Activated CD4-positive, alpha-beta T cell treated with anti-CD3 and anti-CD28 coated beads, Interleukin-2, amount 10 ng/mL, durations not matched to agents 7 days and 5 days (primary cell): ENCODE measurements around the gene CERCAM. TPM values are rescaled to one million over a fixed set of nuclear protein-coding genes. Genes with fewer than 3 reads are reported as not detected.
A peak's percentile ranks its signal among the peaks of the same experiment; 100 is the strongest.

ENCODE experiments used
- CTCF ChIA-PET: fragments of 350-600 bp; sonication (Branson Sonifier 250); formaldehyde crosslinking; loops from one replicate; lab custom pipeline; 2021; ENCODE audit warnings: antibody characterized with exemption; lab: Charles Lee
- POLR2A ChIA-PET: fragments of 350-600 bp; sonication (Branson Sonifier 250); formaldehyde crosslinking; loops from one replicate; lab custom pipeline; 2021; ENCODE audit warnings: antibody characterized with exemption; lab: Charles Lee
- DNase-seq: peaks from one replicate; pipeline ENCODE4 v3.0.0-alpha.2; 2020
- H3K27ac Mint-ChIP-seq: one replicate; pipeline ENCODE4 v1.8.0; 2021; ENCODE audit warnings: mild to moderate bottlenecking, moderate library complexity, mixed read lengths
- H3K27me3 Mint-ChIP-seq: one replicate; pipeline ENCODE4 v1.8.0; 2021; ENCODE audit warnings: mixed read lengths
- H3K36me3 Mint-ChIP-seq: one replicate; pipeline ENCODE4 v1.8.0; 2021; ENCODE audit warnings: low read depth, mixed read lengths
- H3K4me1 Mint-ChIP-seq: one replicate; pipeline ENCODE4 v1.8.0; 2021; ENCODE audit warnings: mixed read lengths
- H3K4me3 Mint-ChIP-seq: one replicate; pipeline ENCODE4 v1.8.0; 2021; ENCODE audit warnings: mild to moderate bottlenecking, moderate library complexity, mixed read lengths
- H3K9me3 Mint-ChIP-seq: one replicate; pipeline ENCODE4 v1.8.0; 2021; ENCODE audit warnings: mixed read lengths
- total RNA-seq, 2 experiments: library from RNA; stranded (reverse); gene quantifications; one replicate each; pipeline ENCODE4 v1.2.3, GENCODE V29; 2021

CERCAM gene
- total RNA-seq, 2 experiments from 2014 or later = 0.17 to 0.37 TPM

GRCh38 chr9:128454991-128455390, 34.3 kb downstream of the CERCAM start:
- Mint-ChIP-seq H3K9me3 (no peaks in the 10 kb centered on the region), H3K27ac (peak overlapping the region; percentile 82), H3K36me3 (peaks cover 11% of the 10 kb centered on the region), H3K4me3 (peak overlapping the region; percentile 40), H3K4me1 (peaks cover 32% of the 10 kb centered on the region), H3K27me3 (peaks cover 2% of the 10 kb centered on the region)
- ChIA-PET POLR2A (no interaction called here), CTCF (interaction anchor here (1.3 kb wide), 1 partner anchor 16 kb away, joined by 5 read pairs; no protein-coding TSS in a partner anchor)
- DNase-seq = no peak

GRCh38 chr9:128455849-128456612, 35.4 kb downstream of the CERCAM start, which contains the start of gene ODF2:
ODF2 (plus strand) TSS chr9:128456006; CDS start chr9:128456092, 86 bp downstream.
- peak within 1 kb of the TSS; percentile 94 for H3K27ac Mint-ChIP-seq
- no peaks in the 10 kb centered on the region for H3K27me3 Mint-ChIP-seq
- ChIA-PET CTCF (interaction anchor here (1.3 kb wide), 1 partner anchor 17 kb away, joined by 5 read pairs; no protein-coding TSS in a partner anchor), POLR2A (no interaction called here)
- peaks cover 17% of the 10 kb centered on the region for H3K36me3 Mint-ChIP-seq
- peak within 1 kb of the TSS; percentile 93 for H3K4me3 Mint-ChIP-seq
- peaks cover 36% of the 10 kb centered on the region for H3K4me1 Mint-ChIP-seq
- peak; percentile 99 for DNase-seq
- H3K9me3 Mint-ChIP-seq = no peaks in the 10 kb centered on the region

GRCh38 chr9:128456613-128457061, 36.0 kb downstream of the CERCAM start:
- DNase-seq = peak; percentile 81
- Mint-ChIP-seq H3K27me3 (no peaks in the 10 kb centered on the region), H3K9me3 (no peaks in the 10 kb centered on the region), H3K4me1 (peaks cover 36% of the 10 kb centered on the region), H3K36me3 (peaks cover 21% of the 10 kb centered on the region), H3K27ac (peak overlapping the region; percentile 94), H3K4me3 (peak overlapping the region; percentile 93)
- CTCF ChIA-PET = no interaction called here
- POLR2A ChIA-PET = no interaction called here

- no peaks in the 10 kb centered on the region for H3K9me3 Mint-ChIP-seq
- H3K4me1 Mint-ChIP-seq = peaks cover 36% of the 10 kb centered on the region
- ChIA-PET CTCF (interaction anchor here (0.6 to 1.6 kb wide), 3 partner anchors 38 to 1500 kb away, joined by 3 to 4 read pairs (median 3); no protein-coding TSS in a partner anchor), POLR2A (no interaction called here)
- H3K27me3 Mint-ChIP-seq = no peaks in the 10 kb centered on the region
- H3K4me3 Mint-ChIP-seq = peak overlapping the region; percentile 93
- no peak for DNase-seq
- peak overlapping the region; percentile 94 for H3K27ac Mint-ChIP-seq
- peaks cover 27% of the 10 kb centered on the region for H3K36me3 Mint-ChIP-seq
Measured at GRCh38 chr9:128457207-128457606, 36.5 kb downstream of the CERCAM start.

- H3K27me3 Mint-ChIP-seq = no peaks in the 10 kb centered on the region
- ChIA-PET POLR2A (no interaction called here), CTCF (no interaction called here)
- H3K4me1 Mint-ChIP-seq = peaks cover 36% of the 10 kb centered on the region
- no peak overlapping the region for H3K4me3 Mint-ChIP-seq
- no peaks in the 10 kb centered on the region for H3K9me3 Mint-ChIP-seq
- DNase-seq = no peak
- H3K27ac Mint-ChIP-seq = no peak overlapping the region
- H3K36me3 Mint-ChIP-seq = peaks cover 38% of the 10 kb centered on the region
Measured at GRCh38 chr9:128459011-128459410, 38.4 kb downstream of the CERCAM start.

- Mint-ChIP-seq H3K4me3 (no peak overlapping the region), H3K36me3 (peaks cover 22% of the 10 kb centered on the region), H3K27me3 (no peaks in the 10 kb centered on the region), H3K9me3 (no peaks in the 10 kb centered on the region), H3K4me1 (peaks cover 2% of the 10 kb centered on the region), H3K27ac (no peak overlapping the region)
- POLR2A ChIA-PET = no interaction called here
- CTCF ChIA-PET = interaction anchor here (0.6 kb wide), 1 partner anchor 128 kb away, joined by 4 read pairs; no protein-coding TSS in a partner anchor
- no peak for DNase-seq
Measured at GRCh38 chr9:128469070-128469469, 48.4 kb downstream of the CERCAM start.

- DNase-seq = no peak
- Mint-ChIP-seq H3K27ac (peak overlapping the region; percentile 57), H3K27me3 (no peaks in the 10 kb centered on the region), H3K4me1 (peaks cover 2% of the 10 kb centered on the region), H3K4me3 (no peak overlapping the region), H3K36me3 (peaks cover 30% of the 10 kb centered on the region), H3K9me3 (no peaks in the 10 kb centered on the region)
- ChIA-PET POLR2A (no interaction called here), CTCF (no interaction called here)
Measured at GRCh38 chr9:128470560-128470959, 49.9 kb downstream of the CERCAM start.

- Mint-ChIP-seq H3K27me3 (no peaks in the 10 kb centered on the region), H3K4me3 (no peak overlapping the region), H3K9me3 (no peaks in the 10 kb centered on the region), H3K27ac (no peak overlapping the region), H3K36me3 (peaks cover 33% of the 10 kb centered on the region), H3K4me1 (peaks cover 2% of the 10 kb centered on the region)
- CTCF ChIA-PET = interaction anchor here (0.6 to 1.1 kb wide), 2 partner anchors 11 to 53 kb away, joined by 3 read pairs; no protein-coding TSS in a partner anchor
- POLR2A ChIA-PET = no interaction called here
- DNase-seq = no peak
Measured at GRCh38 chr9:128473104-128473503, 52.4 kb downstream of the CERCAM start.

GRCh38 chr9:128475867-128476266, 55.2 kb downstream of the CERCAM start:
- H3K27ac Mint-ChIP-seq = no peak overlapping the region
- no peaks in the 10 kb centered on the region for H3K27me3 Mint-ChIP-seq
- H3K9me3 Mint-ChIP-seq = no peaks in the 10 kb centered on the region
- no peaks in the 10 kb centered on the region for H3K4me1 Mint-ChIP-seq
- POLR2A ChIA-PET = no interaction called here
- H3K36me3 Mint-ChIP-seq = peaks cover 38% of the 10 kb centered on the region
- no peak for DNase-seq
- CTCF ChIA-PET = interaction anchor here (0.6 kb wide), 1 partner anchor 75 kb away, joined by 3 read pairs; no protein-coding TSS in a partner anchor
- H3K4me3 Mint-ChIP-seq = no peak overlapping the region

- POLR2A ChIA-PET = no interaction called here
- Mint-ChIP-seq H3K27me3 (no peaks in the 10 kb centered on the region), H3K27ac (peak overlapping the region; percentile 10), H3K9me3 (no peaks in the 10 kb centered on the region), H3K36me3 (peaks cover 42% of the 10 kb centered on the region), H3K4me1 (no peaks in the 10 kb centered on the region), H3K4me3 (no peak overlapping the region)
- CTCF ChIA-PET = no interaction called here
- no peak for DNase-seq
Measured at GRCh38 chr9:128479262-128479661, 58.6 kb downstream of the CERCAM start.

GRCh38 chr9:128481561-128481960, 60.9 kb downstream of the CERCAM start:
- CTCF ChIA-PET = interaction anchor here (0.6 to 1.1 kb wide), 3 partner anchors 9 to 120 kb away, joined by 3 to 4 read pairs (median 4); no protein-coding TSS in a partner anchor

GRCh38 chr9:128482186-128482585, 61.5 kb downstream of the CERCAM start:
- no peak overlapping the region for H3K27ac Mint-ChIP-seq
- ChIA-PET CTCF (interaction anchor here (0.6 to 1.1 kb wide), 4 partner anchors 9 to 271 kb away, joined by 3 to 4 read pairs (median 4); no protein-coding TSS in a partner anchor), POLR2A (no interaction called here)
- no peak for DNase-seq
- no peaks in the 10 kb centered on the region for H3K9me3 Mint-ChIP-seq
- H3K4me1 Mint-ChIP-seq = no peaks in the 10 kb centered on the region
- H3K27me3 Mint-ChIP-seq = no peaks in the 10 kb centered on the region
- H3K4me3 Mint-ChIP-seq = no peak overlapping the region
- H3K36me3 Mint-ChIP-seq = peaks cover 49% of the 10 kb centered on the region

More at GRCh38 chr9:128481561-128481960, 60.9 kb downstream of the CERCAM start:
- H3K36me3 Mint-ChIP-seq = peaks cover 45% of the 10 kb centered on the region
- no peak for DNase-seq
- H3K27me3 Mint-ChIP-seq = no peaks in the 10 kb centered on the region
- no peak overlapping the region for H3K4me3 Mint-ChIP-seq
- POLR2A ChIA-PET = no interaction called here
- no peaks in the 10 kb centered on the region for H3K9me3 Mint-ChIP-seq
- no peaks in the 10 kb centered on the region for H3K4me1 Mint-ChIP-seq
- no peak overlapping the region for H3K27ac Mint-ChIP-seq
